ENCODE data around the gene SHOC2. TPM values are rescaled to one million over a fixed set of nuclear protein-coding genes. Genes with fewer than 3 reads are reported as not detected.

Gene SHOC2
- total and polyA plus RNA-seq, 9 donors = 19.4 to 91.2 (median 63.1) TPM

- Histone ChIP-seq H3K36me3 (no peaks in the 10 kb centered on the region), H3K4me3 (no peak overlapping the region), H3K27me3 (no peaks in the 10 kb centered on the region), H3K9me3 (no peaks in the 10 kb centered on the region), H3K4me1 (ENCODE audit: insufficient read depth) (peaks cover 2% of the 10 kb centered on the region), H3K27ac (no peak overlapping the region)
- TF ChIP-seq POLR2A (IDR thresholded peaks at IDR 0.05) (no peak), EP300 (IDR thresholded peaks at IDR 0.05) (no peak), CTCF (IDR thresholded peaks at IDR 0.05) (no peak)
- 9 to 15% (median 10%) methylated on average over 4 of the region's 4 CpGs for WGBS, 3 donors
- no peak for DNase-seq
- intact Hi-C loops (cut with DNase I) = no loop called here
Observed at GRCh38 chr10:110959379-110960332, 40.3 kb downstream of the SHOC2 start.

- no peaks in the 10 kb centered on the region for H3K9me3 ChIP-seq
- TF ChIP-seq EP300 (IDR thresholded peaks at IDR 0.05) (no peak), CTCF (IDR thresholded peaks at IDR 0.05) (no peak), POLR2A (IDR thresholded peaks at IDR 0.05) (no peak)
- intact Hi-C loops (cut with DNase I) = no loop called here
- H3K27ac ChIP-seq = no peak overlapping the region
- H3K36me3 ChIP-seq = no peaks in the 10 kb centered on the region
- peaks cover 2% of the 10 kb centered on the region for H3K4me1 ChIP-seq (ENCODE audit: insufficient read depth)
- DNase-seq = no peak
- 96 to 100% (median 96%) methylated on average over 1 of the region's 1 CpG for WGBS, 3 donors
- no peaks in the 10 kb centered on the region for H3K27me3 ChIP-seq
- no peak overlapping the region for H3K4me3 ChIP-seq
Observed at GRCh38 chr10:110960333-110960712, 40.9 kb downstream of the SHOC2 start.

DNA sequence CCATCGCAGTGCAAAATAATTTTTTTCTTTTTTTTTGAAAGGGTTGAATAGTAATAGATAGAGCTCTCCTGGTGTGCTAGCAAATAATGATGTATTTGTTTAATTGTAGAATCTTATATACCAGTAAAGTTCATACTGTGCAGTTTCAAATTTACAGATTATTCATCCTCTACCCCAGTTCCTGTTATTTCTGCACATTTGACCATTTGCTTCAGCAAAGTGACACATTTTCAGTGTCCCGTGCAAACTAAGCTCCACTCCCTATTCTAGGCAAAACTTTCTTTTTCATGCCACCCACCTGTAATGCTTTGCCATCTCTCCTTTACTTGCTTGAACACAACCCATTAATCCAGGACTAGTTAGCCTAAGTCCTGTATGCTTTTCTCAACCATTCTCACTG lies 43.0 kb downstream of the SHOC2 start:
- H3K36me3 ChIP-seq = no peaks in the 10 kb centered on the region
- H3K27ac ChIP-seq = no peak overlapping the region
- no peak for DNase-seq
- H3K4me1 ChIP-seq (ENCODE audit: insufficient read depth) = peaks cover 2% of the 10 kb centered on the region
- 63 to 79% (median 70%) methylated on average over 2 of the region's 2 CpGs for WGBS, 3 donors
- intact Hi-C loops (cut with DNase I) = no loop called here
- H3K4me3 ChIP-seq = no peak overlapping the region
- no peaks in the 10 kb centered on the region for H3K27me3 ChIP-seq
- H3K9me3 ChIP-seq = no peaks in the 10 kb centered on the region
- TF ChIP-seq EP300 (IDR thresholded peaks at IDR 0.05) (no peak), CTCF (IDR thresholded peaks at IDR 0.05) (no peak), POLR2A (IDR thresholded peaks at IDR 0.05) (no peak)

- no peaks in the 10 kb centered on the region for H3K27me3 ChIP-seq
- no peak overlapping the region for H3K4me3 ChIP-seq
- TF ChIP-seq EP300 (IDR thresholded peaks at IDR 0.05) (no peak), CTCF (IDR thresholded peaks at IDR 0.05) (no peak), POLR2A (IDR thresholded peaks at IDR 0.05) (no peak)
- WGBS, 3 donors = 57 to 67% (median 66%) methylated on average over 2 of the region's 2 CpGs
- peaks cover 2% of the 10 kb centered on the region for H3K4me1 ChIP-seq (ENCODE audit: insufficient read depth)
- H3K9me3 ChIP-seq = no peaks in the 10 kb centered on the region
- intact Hi-C loops (cut with DNase I) = no loop called here
- DNase-seq = no peak
- H3K36me3 ChIP-seq = no peaks in the 10 kb centered on the region
- no peak overlapping the region for H3K27ac ChIP-seq
Observed at GRCh38 chr10:110963162-110963561, 43.8 kb downstream of the SHOC2 start.

All from ovary (tissue), 9 donors.